ENCODE results near the gene PNPT1.
A peak's percentile ranks its signal among the peaks of the same experiment; 100 is the strongest.

The PNPT1 gene

GRCh38 chr2:55720417-55720816, 26.8 kb upstream of the PNPT1 start:
- Histone ChIP-seq H3K79me2 (ENCODE audit: control insufficient read depth, insufficient read depth, low read length, poor library complexity) (no peaks in the 10 kb centered on the region), H3K4me2 (ENCODE audit: low read length) (no peak overlapping the region), H3K9me3 (ENCODE audit: insufficient read depth, low read depth, low read length) (no peaks in the 10 kb centered on the region), H3K27me3 (ENCODE audit: insufficient read depth, low read length) (no peaks in the 10 kb centered on the region), H3K18ac (ENCODE audit: low read length) (no peak overlapping the region), H4K91ac (ENCODE audit: low read depth, low read length) (no peak overlapping the region), H3K23ac (ENCODE audit: low read length) (no peak overlapping the region), H3K79me1 (ENCODE audit: low read length) (no peaks in the 10 kb centered on the region), H3K9ac (ENCODE audit: low read length) (no peak overlapping the region), H2AFZ (ENCODE audit: insufficient read depth, low read length, poor library complexity) (no peak overlapping the region), H3K14ac (ENCODE audit: low read length) (no peak overlapping the region), H3K4me3 (ENCODE audit: low read depth, low read length) (no peak overlapping the region), H3K4me1 (ENCODE audit: control insufficient read depth in 1 of 2, insufficient read depth in 2 of 2, low read length in 2 of 2) (peaks cover 0 to 3% of the 10 kb centered on the region in 2 experiments), H3K36me3 (ENCODE audit: control insufficient read depth in 1 of 2, insufficient read depth in 2 of 2, low read length in 2 of 2) (no peaks in the 10 kb centered on the region), H2BK5ac (ENCODE audit: low read depth, low read length, poor library complexity) (no peak overlapping the region), H3K27ac (ENCODE audit: low read depth, low read length) (no peak overlapping the region), H2BK120ac (ENCODE audit: insufficient read depth, low read length, poor library complexity) (no peak overlapping the region), H4K12ac (ENCODE audit: low read depth, low read length) (no peak overlapping the region), H3K4ac (ENCODE audit: low read depth, low read length) (no peak overlapping the region), H2AK5ac (ENCODE audit: low read length) (no peak overlapping the region), H4K8ac (ENCODE audit: low read depth, low read length) (no peak overlapping the region), H2BK12ac (ENCODE audit: low read length) (peak overlapping the region; percentile 58)
- WGBS (ENCODE audit: extremely low coverage, insufficient coverage, insufficient read length), result no CpG with 5 or more reads among the region's 11 CpGs
- DNase-seq, result peak; percentile 6 to 23

- peaks cover 0 to 3% of the 10 kb centered on the region in 2 experiments for H3K4me1 ChIP-seq (ENCODE audit: control insufficient read depth in 1 of 2, insufficient read depth in 2 of 2, low read length in 2 of 2)
- no peak overlapping the region for H2BK12ac ChIP-seq (ENCODE audit: low read length)
- no peaks in the 10 kb centered on the region for H3K79me1 ChIP-seq (ENCODE audit: low read length)
- no peak overlapping the region for H3K4ac ChIP-seq (ENCODE audit: low read depth, low read length)
- H2BK120ac ChIP-seq (ENCODE audit: insufficient read depth, low read length, poor library complexity), result no peak overlapping the region
- no peaks in the 10 kb centered on the region for H3K36me3 ChIP-seq (ENCODE audit: control insufficient read depth in 1 of 2, insufficient read depth in 2 of 2, low read length in 2 of 2)
- H4K91ac ChIP-seq (ENCODE audit: low read depth, low read length), result no peak overlapping the region
- H3K14ac ChIP-seq (ENCODE audit: low read length), result no peak overlapping the region
- H3K4me2 ChIP-seq (ENCODE audit: low read length), result no peak overlapping the region
- H2AFZ ChIP-seq (ENCODE audit: insufficient read depth, low read length, poor library complexity), result no peak overlapping the region
- H2BK5ac ChIP-seq (ENCODE audit: low read depth, low read length, poor library complexity), result no peak overlapping the region
- no peak overlapping the region for H4K8ac ChIP-seq (ENCODE audit: low read depth, low read length)
- H3K18ac ChIP-seq (ENCODE audit: low read length), result no peak overlapping the region
- H3K27me3 ChIP-seq (ENCODE audit: insufficient read depth, low read length), result no peaks in the 10 kb centered on the region
- no peak overlapping the region for H3K27ac ChIP-seq (ENCODE audit: low read depth, low read length)
- no peak overlapping the region for H3K9ac ChIP-seq (ENCODE audit: low read length)
- H4K12ac ChIP-seq (ENCODE audit: low read depth, low read length), result no peak overlapping the region
- WGBS (ENCODE audit: extremely low coverage, insufficient coverage, insufficient read length), result no CpG with 5 or more reads among the region's 1 CpG
- H3K4me3 ChIP-seq (ENCODE audit: low read depth, low read length), result no peak overlapping the region
- no peaks in the 10 kb centered on the region for H3K9me3 ChIP-seq (ENCODE audit: insufficient read depth, low read depth, low read length)
- H3K23ac ChIP-seq (ENCODE audit: low read length), result no peak overlapping the region
- H3K79me2 ChIP-seq (ENCODE audit: control insufficient read depth, insufficient read depth, low read length, poor library complexity), result no peaks in the 10 kb centered on the region
- H2AK5ac ChIP-seq (ENCODE audit: low read length), result no peak overlapping the region
- DNase-seq, result no peak
These were observed 26.2 kb upstream of the PNPT1 start for GRCh38 chr2:55719852-55720251.

GRCh38 chr2:55718165-55719008, 24.7 kb upstream of the PNPT1 start:
- Histone ChIP-seq H3K79me2 (ENCODE audit: control insufficient read depth, insufficient read depth, low read length, poor library complexity) (no peaks in the 10 kb centered on the region), H4K91ac (ENCODE audit: low read depth, low read length) (no peak overlapping the region), H3K18ac (ENCODE audit: low read length) (no peak overlapping the region), H3K14ac (ENCODE audit: low read length) (no peak overlapping the region), H2BK120ac (ENCODE audit: insufficient read depth, low read length, poor library complexity) (no peak overlapping the region), H3K27ac (ENCODE audit: low read depth, low read length) (no peak overlapping the region), H2BK12ac (ENCODE audit: low read length) (no peak overlapping the region), H2AFZ (ENCODE audit: insufficient read depth, low read length, poor library complexity) (no peak overlapping the region), H3K27me3 (ENCODE audit: insufficient read depth, low read length) (no peaks in the 10 kb centered on the region), H4K8ac (ENCODE audit: low read depth, low read length) (no peak overlapping the region), H2BK5ac (ENCODE audit: low read depth, low read length, poor library complexity) (no peak overlapping the region), H3K79me1 (ENCODE audit: low read length) (no peaks in the 10 kb centered on the region), H3K23ac (ENCODE audit: low read length) (no peak overlapping the region), H3K4me3 (ENCODE audit: low read depth, low read length) (no peak overlapping the region), H3K36me3 (ENCODE audit: control insufficient read depth in 1 of 2, insufficient read depth in 2 of 2, low read length in 2 of 2) (no peaks in the 10 kb centered on the region), H3K9me3 (ENCODE audit: insufficient read depth, low read depth, low read length) (no peaks in the 10 kb centered on the region), H3K4ac (ENCODE audit: low read depth, low read length) (no peak overlapping the region), H3K4me2 (ENCODE audit: low read length) (no peak overlapping the region), H3K4me1 (ENCODE audit: control insufficient read depth in 1 of 2, insufficient read depth in 2 of 2, low read length in 2 of 2) (peaks cover under 1 to 3% of the 10 kb centered on the region in 2 experiments), H2AK5ac (ENCODE audit: low read length) (no peak overlapping the region), H4K12ac (ENCODE audit: low read depth, low read length) (no peak overlapping the region), H3K9ac (ENCODE audit: low read length) (no peak overlapping the region)
- WGBS (ENCODE audit: extremely low coverage, insufficient coverage, insufficient read length), result no CpG with 5 or more reads among the region's 11 CpGs
- peak; percentile 35 to 86 for DNase-seq

GRCh38 chr2:55715626-55716025, 22.0 kb upstream of the PNPT1 start:
- peaks cover 5 to 9% of the 10 kb centered on the region in 2 experiments for H3K4me1 ChIP-seq (ENCODE audit: control insufficient read depth in 1 of 2, insufficient read depth in 2 of 2, low read length in 2 of 2)
- no peaks in the 10 kb centered on the region for H3K9me3 ChIP-seq (ENCODE audit: insufficient read depth, low read depth, low read length)
- H3K36me3 ChIP-seq (ENCODE audit: control insufficient read depth in 1 of 2, insufficient read depth in 2 of 2, low read length in 2 of 2), result no peaks in the 10 kb centered on the region
- H2BK5ac ChIP-seq (ENCODE audit: low read depth, low read length, poor library complexity), result no peak overlapping the region
- no peak overlapping the region for H3K27ac ChIP-seq (ENCODE audit: low read depth, low read length)
- H3K79me2 ChIP-seq (ENCODE audit: control insufficient read depth, insufficient read depth, low read length, poor library complexity), result no peaks in the 10 kb centered on the region
- H3K14ac ChIP-seq (ENCODE audit: low read length), result no peak overlapping the region
- WGBS (ENCODE audit: extremely low coverage, insufficient coverage, insufficient read length), result no CpG with 5 or more reads among the region's 4 CpGs
- H3K18ac ChIP-seq (ENCODE audit: low read length), result no peak overlapping the region
- H3K4ac ChIP-seq (ENCODE audit: low read depth, low read length), result no peak overlapping the region
- H3K9ac ChIP-seq (ENCODE audit: low read length), result no peak overlapping the region
- no peak overlapping the region for H3K23ac ChIP-seq (ENCODE audit: low read length)
- no peak overlapping the region for H4K12ac ChIP-seq (ENCODE audit: low read depth, low read length)
- no peak overlapping the region for H4K91ac ChIP-seq (ENCODE audit: low read depth, low read length)
- H4K8ac ChIP-seq (ENCODE audit: low read depth, low read length), result no peak overlapping the region
- no peak overlapping the region for H3K4me2 ChIP-seq (ENCODE audit: low read length)
- no peak for DNase-seq
- no peaks in the 10 kb centered on the region for H3K79me1 ChIP-seq (ENCODE audit: low read length)
- no peak overlapping the region for H2AFZ ChIP-seq (ENCODE audit: insufficient read depth, low read length, poor library complexity)
- no peak overlapping the region for H3K4me3 ChIP-seq (ENCODE audit: low read depth, low read length)
- H2AK5ac ChIP-seq (ENCODE audit: low read length), result no peak overlapping the region
- H3K27me3 ChIP-seq (ENCODE audit: insufficient read depth, low read length), result no peaks in the 10 kb centered on the region
- no peak overlapping the region for H2BK120ac ChIP-seq (ENCODE audit: insufficient read depth, low read length, poor library complexity)
- H2BK12ac ChIP-seq (ENCODE audit: low read length), result no peak overlapping the region
